T-helper 2 cell treated with Interferon-gamma antibody and Interleukin-4, amounts not matched to agents 100 ng/mL and 5 ng/mL, for 36 hours (primary cell): ENCODE data around the gene TBCD. TPM values are rescaled to one million over a fixed set of nuclear protein-coding genes. Genes with fewer than 3 reads are reported as not detected.

ENCODE experiments used
- intact Hi-C: fragments of 100-400 bp; cut with micrococcal nuclease; formaldehyde crosslinking; loops from one replicate; pipeline ENCODE4 v1.15.1; 2023
- total RNA-seq: library from RNA; stranded (reverse); gene quantifications from 2 replicates; pipeline ENCODE4 v1.2.3, GENCODE V29; 2022

Gene TBCD
- total RNA-seq, 1 donor from 2014 or later, result 177 TPM

- intact Hi-C loops, result loop anchor here (1.0 kb wide), 1 partner anchor 18 kb away; no protein-coding TSS in a partner anchor
These were observed 130.2 kb downstream of the TBCD start for GRCh38 chr17:82881900-82882714.

GRCh38 chr17:82882715-82883418 lies 131.0 kb downstream of the TBCD start:
- intact Hi-C loops, result loop anchor here (1.0 kb wide), 1 partner anchor 19 kb away; no protein-coding TSS in a partner anchor

GRCh38 chr17:82883419-82884031 lies 131.7 kb downstream of the TBCD start:
- intact Hi-C loops, result no loop called here

GRCh38 chr17:82884341-82884969 lies 132.6 kb downstream of the TBCD start:
- intact Hi-C loops, result no loop called here

- intact Hi-C loops, result no loop called here
These were observed 133.1 kb downstream of the TBCD start for GRCh38 chr17:82884970-82885353.

GRCh38 chr17:82887255-82888164 lies 135.6 kb downstream of the TBCD start:
- intact Hi-C loops, result no loop called here

- intact Hi-C loops, result no loop called here
These were observed 137.0 kb downstream of the TBCD start for GRCh38 chr17:82888583-82889495.

- intact Hi-C loops, result no loop called here
These were observed 137.9 kb downstream of the TBCD start for GRCh38 chr17:82889496-82890338.

GRCh38 chr17:82890339-82890730 lies 138.5 kb downstream of the TBCD start:
- intact Hi-C loops, result no loop called here

- intact Hi-C loops, result no loop called here
These were observed 139.2 kb downstream of the TBCD start for GRCh38 chr17:82890926-82891678.

- intact Hi-C loops, result loop anchor here (2.0 kb wide), 1 partner anchor 27 kb away; no protein-coding TSS in a partner anchor
These were observed 140.0 kb downstream of the TBCD start for GRCh38 chr17:82891911-82892310.

GRCh38 chr17:82892899-82893565 lies 141.2 kb downstream of the TBCD start:
- intact Hi-C loops, result loop anchor here (2.0 kb wide), 1 partner anchor 28 kb away; no protein-coding TSS in a partner anchor

GRCh38 chr17:82893779-82894178 lies 141.9 kb downstream of the TBCD start:
- intact Hi-C loops, result loop anchor here (2.0 kb wide), 1 partner anchor 29 kb away; no protein-coding TSS in a partner anchor

GRCh38 chr17:82894389-82894788 lies 142.5 kb downstream of the TBCD start:
- intact Hi-C loops, result no loop called here

GRCh38 chr17:82895087-82895486 lies 143.2 kb downstream of the TBCD start:
- intact Hi-C loops, result no loop called here

- intact Hi-C loops, result no loop called here
These were observed 144.5 kb downstream of the TBCD start for GRCh38 chr17:82896071-82897000.
